MM.1S (cell line): ENCODE results near the gene HINT3.

Experiments used
- EZH2 ChIP-seq: fragments of 300-600 bp; sonication (generic); optimal IDR thresholded peaks from 2 replicates; pipeline ENCODE3; 2017; ENCODE audit warnings: low read depth, mild to moderate bottlenecking, antibody characterized with exemption, low read length, mixed read lengths
- EZH2phosphoT487 ChIP-seq: fragments of 300-600 bp; sonication (generic); IDR thresholded peaks from 2 replicates; pipeline ENCODE4 v1.6.1; 2018; ENCODE audit warnings: antibody characterized with exemption, low read length
- TF ChIP-seq, protein P1 (sequence below): fragments of 300-600 bp; sonication (generic); IDR thresholded peaks from 2 replicates; pipeline ENCODE4 v1.5.1; 2016; ENCODE audit warnings: antibody characterized with exemption, low read length, mixed read lengths

DNA sequence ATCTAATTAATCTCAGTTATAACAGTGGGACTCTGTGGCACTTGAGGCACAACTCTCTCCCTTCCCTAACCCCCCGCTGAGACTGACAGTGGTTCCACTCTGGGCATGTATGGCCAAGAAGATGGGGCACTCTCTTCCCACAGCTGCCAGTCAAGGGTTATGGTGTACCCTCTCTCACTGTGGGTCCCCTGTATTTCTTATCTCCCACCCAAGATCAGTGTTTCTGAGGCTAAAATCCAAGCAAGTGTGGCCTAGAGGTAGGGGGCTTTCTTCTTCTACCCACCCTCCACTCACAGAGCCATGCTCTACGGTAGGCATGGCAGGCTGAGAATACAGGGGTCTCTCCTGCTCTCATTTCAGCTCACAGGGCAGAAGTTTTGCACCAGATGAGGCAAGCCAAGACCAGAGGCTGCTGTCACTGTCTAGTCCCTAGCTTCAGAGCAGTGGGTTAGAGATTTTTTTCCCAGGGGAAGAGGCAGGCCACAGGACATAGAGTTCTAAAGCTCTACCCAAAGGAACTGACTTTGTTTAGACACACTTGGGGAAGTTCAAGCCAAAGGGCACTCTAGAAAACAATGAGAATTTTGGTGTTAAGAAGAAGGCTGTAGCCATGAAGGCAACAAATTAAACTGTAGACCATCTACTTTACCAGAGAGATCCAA is 31.7 kb upstream of the HINT3 start:
- TF ChIP-seq, protein P1, sequence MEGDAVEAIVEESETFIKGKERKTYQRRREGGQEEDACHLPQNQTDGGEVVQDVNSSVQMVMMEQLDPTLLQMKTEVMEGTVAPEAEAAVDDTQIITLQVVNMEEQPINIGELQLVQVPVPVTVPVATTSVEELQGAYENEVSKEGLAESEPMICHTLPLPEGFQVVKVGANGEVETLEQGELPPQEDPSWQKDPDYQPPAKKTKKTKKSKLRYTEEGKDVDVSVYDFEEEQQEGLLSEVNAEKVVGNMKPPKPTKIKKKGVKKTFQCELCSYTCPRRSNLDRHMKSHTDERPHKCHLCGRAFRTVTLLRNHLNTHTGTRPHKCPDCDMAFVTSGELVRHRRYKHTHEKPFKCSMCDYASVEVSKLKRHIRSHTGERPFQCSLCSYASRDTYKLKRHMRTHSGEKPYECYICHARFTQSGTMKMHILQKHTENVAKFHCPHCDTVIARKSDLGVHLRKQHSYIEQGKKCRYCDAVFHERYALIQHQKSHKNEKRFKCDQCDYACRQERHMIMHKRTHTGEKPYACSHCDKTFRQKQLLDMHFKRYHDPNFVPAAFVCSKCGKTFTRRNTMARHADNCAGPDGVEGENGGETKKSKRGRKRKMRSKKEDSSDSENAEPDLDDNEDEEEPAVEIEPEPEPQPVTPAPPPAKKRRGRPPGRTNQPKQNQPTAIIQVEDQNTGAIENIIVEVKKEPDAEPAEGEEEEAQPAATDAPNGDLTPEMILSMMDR: no peak
- TF ChIP-seq EZH2phosphoT487: no peak
- no peak for TF ChIP-seq EZH2
